ENCODE data around the gene SLF2. TPM values are rescaled to one million over a fixed set of nuclear protein-coding genes. Genes with fewer than 3 reads are reported as not detected.
A peak's percentile ranks its signal among the peaks of the same experiment; 100 is the strongest.

The SLF2 gene
- total RNA-seq, 1 experiment from 2014 or later, result 14.3 TPM

GRCh38 chr10:100887761-100888296 is 24.9 kb upstream of the SLF2 start (continued):
- TF ChIP-seq ARID4B (CRISPR knock-in tag; IDR thresholded peaks at IDR 0.05; ENCODE audit: borderline replicate concordance) (no peak), SMAD3 (CRISPR knock-in tag; IDR thresholded peaks at IDR 0.05; ENCODE audit: borderline replicate concordance) (no peak), NR2C2 (CRISPR knock-in tag; IDR thresholded peaks at IDR 0.05) (no peak), ZBTB21 (CRISPR knock-in tag; IDR thresholded peaks at IDR 0.05; ENCODE audit: borderline replicate concordance) (no peak), ATF3 (CRISPR knock-in tag; conservative IDR thresholded peaks at IDR 0.05) (no peak), CTCF (IDR thresholded peaks at IDR 0.05) (no peak), FOXP1 (CRISPR knock-in tag; IDR thresholded peaks at IDR 0.05; ENCODE audit: borderline replicate concordance) (no peak), ETV6 (CRISPR knock-in tag; IDR thresholded peaks at IDR 0.05) (no peak)

- no peak for TF ChIP-seq ESRRA (CRISPR knock-in tag; IDR thresholded peaks at IDR 0.05; ENCODE audit: borderline replicate concordance)
- no peak for TF ChIP-seq ZNF281 (CRISPR knock-in tag; IDR thresholded peaks at IDR 0.05)
- no peak for TF ChIP-seq ZNF263 (CRISPR knock-in tag; IDR thresholded peaks at IDR 0.05; ENCODE audit: low read depth)
- no peak for TF ChIP-seq ATF6 (CRISPR knock-in tag; IDR thresholded peaks at IDR 0.05)
- TF ChIP-seq NR3C1 (CRISPR knock-in tag; conservative IDR thresholded peaks at IDR 0.05; ENCODE audit: low read depth), result no peak
- no peak for TF ChIP-seq AR (CRISPR knock-in tag; IDR thresholded peaks at IDR 0.05)
- no peak for TF ChIP-seq EMX1 (CRISPR knock-in tag; IDR thresholded peaks at IDR 0.05)
- TF ChIP-seq CBFB (CRISPR knock-in tag; IDR thresholded peaks at IDR 0.05; ENCODE audit: low read depth), result no peak
- TF ChIP-seq ZSCAN18 (CRISPR knock-in tag; IDR thresholded peaks at IDR 0.05), result no peak
- no peak for TF ChIP-seq CDX4 (CRISPR knock-in tag; IDR thresholded peaks at IDR 0.05; ENCODE audit: borderline replicate concordance)
- H3K36me3 Mint-ChIP-seq, result no peaks in the 10 kb centered on the region
- peak; percentile 27; the same call in 1 of the 2 replicates for ATAC-seq
- no peak for DNase-seq (ENCODE audit: low spot score)
- ChIA-PET POLR2A (no interaction called here), CTCF (interaction anchor here (0.5 to 4.3 kb wide), 43 partner anchors 8 to 801 kb away, joined by 3 to 73 read pairs (median 5); partner anchors contain the start of genes HIF1AN, PAX2 and SLF2)
- H3K4me3 Mint-ChIP-seq, result no peak overlapping the region
- H3K4me1 Mint-ChIP-seq, result peaks cover 14% of the 10 kb centered on the region
- peaks cover 6% of the 10 kb centered on the region; the same call in 1 of the 2 replicates for H3K27me3 Mint-ChIP-seq (ENCODE audit: low read depth)
- no peak overlapping the region for H3K27ac Mint-ChIP-seq
- peaks cover 6% of the 10 kb centered on the region for H3K9me3 Mint-ChIP-seq
Measured at GRCh38 chr10:100888957-100889356, 23.8 kb upstream of the SLF2 start.

Measured in WTC11 (cell line).